Aorta (tissue), 5 donors: ENCODE measurements around the gene SPAG16. TPM values are rescaled to one million over a fixed set of nuclear protein-coding genes. Genes with fewer than 3 reads are reported as not detected.

Experiments
- ATAC-seq: fragments of 200-7000 bp; cut with Tn5 transposase; one replicate; pipeline ENCODE4 v1.9.1; 2022; ENCODE audit warnings: moderate library complexity; ENCODE audit not compliant: low FRiP score
- DNase-seq, 2 donors: peaks; one replicate each; pipeline ENCODE4 v3.0.0-alpha.2; 2020
- H3K27ac ChIP-seq, 2 donors: one replicate each; pipeline ENCODE4 v1.5.1; 2013; ENCODE audit warnings: low read length in 2 of 2, mild to moderate bottlenecking in 2 of 2, moderate library complexity in 2 of 2, control low read depth in 1 of 2, inconsistent platforms in 1 of 2, low read depth in 1 of 2
- H3K27me3 ChIP-seq, 2 donors: one replicate each; pipeline ENCODE4 v1.6.1; 2013; ENCODE audit warnings: control low read depth in 1 of 2, low read length in 1 of 2, mild to moderate bottlenecking in 1 of 2, moderate library complexity in 1 of 2; ENCODE audit not compliant: insufficient read depth in 2 of 2, control insufficient read depth in 1 of 2
- H3K36me3 ChIP-seq, 2 donors: one replicate each; pipeline ENCODE4 v1.6.1; 2013; ENCODE audit warnings: control low read depth in 1 of 2, low read length in 1 of 2, mild to moderate bottlenecking in 1 of 2; ENCODE audit not compliant: insufficient read depth in 2 of 2, control insufficient read depth in 1 of 2
- H3K4me1 ChIP-seq, 2 donors: one replicate each; pipeline ENCODE4 v1.6.1; 2013; ENCODE audit warnings: low read length in 2 of 2, control low read depth in 1 of 2, mild to moderate bottlenecking in 1 of 2, moderate library complexity in 1 of 2; ENCODE audit not compliant: insufficient read depth in 2 of 2, control insufficient read depth in 1 of 2
- H3K4me3 ChIP-seq, 2 donors: one replicate each; pipeline ENCODE4 v1.5.1; 2013; ENCODE audit warnings: low read length in 2 of 2, control low read depth in 1 of 2, mild to moderate bottlenecking in 1 of 2
- H3K9me3 ChIP-seq: one replicate; pipeline ENCODE4 v1.6.1; 2013; ENCODE audit warnings: mild to moderate bottlenecking, low read length; ENCODE audit not compliant: control insufficient read depth
- WGBS, 2 donors: extraction: QIAGEN DNeasy Blood & Tissue Kit; methylation state at CpG; one replicate each; pipeline ENCODE4 v1.1.7; 2013; 5-methylcytosine and 5-hydroxymethylcytosine counted together
- intact Hi-C, 2 donors: fragments of 100-400 bp; cut with DNase I; formaldehyde crosslinking; loops; one replicate each; pipeline versions ENCODE4 v1.14.2 to v1.15.0; 2022
- polyA plus RNA-seq, 2 donors: library from polyadenylated mRNA; stranded (reverse); fragments of 200-250 nt; gene quantifications; one replicate each; pipeline ENCODE4 v1.2.3, GENCODE V29; 2013
- total RNA-seq, 2 donors: library from RNA; stranded (reverse); fragmentation: NEBNext Ultra II Directional; extraction: Animal tissue kit (Norgen Biotek cat#: 25700); gene quantifications; one replicate each; pipeline ENCODE4 v1.2.1, GENCODE V29; 2021
- donor health status: healthy with polysubstance abuse.
- donor health status: Bipolar disorder and iron deficiency.
- donor health status: DM: no; HTN: no; CAD: no.
- donor health status: DM: no; HTN: no; CAD: no.
- donor health status: DM: yes; HTN: yes; CAD: no.

SPAG16 gene
- total and polyA plus RNA-seq, 4 donors: 23.7 to 36.1 (median 24.4) TPM

DNA sequence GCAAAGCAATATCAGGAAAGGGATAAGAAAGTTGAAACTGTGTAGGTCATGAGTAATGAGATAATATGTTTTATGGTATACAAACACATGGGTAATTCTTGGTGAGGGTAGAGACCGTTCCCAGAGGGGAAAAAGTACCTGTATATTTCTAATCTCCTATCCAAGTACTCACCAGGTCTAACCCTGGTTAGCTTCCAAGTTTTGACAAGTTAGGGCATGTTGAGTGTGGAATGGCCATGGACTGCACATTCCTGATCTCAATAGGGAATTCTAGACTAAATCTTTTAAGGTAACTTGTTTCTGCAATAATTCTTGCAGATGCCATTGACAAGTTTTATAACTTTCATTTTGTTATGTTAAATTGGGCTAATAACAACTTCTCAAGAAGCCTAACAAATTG lies 216.6 kb downstream of the SPAG16 start:
- intact Hi-C loops: no loop called here
- 68 to 89% methylated on average over 1 of the region's 1 CpG for WGBS, 2 donors

DNA sequence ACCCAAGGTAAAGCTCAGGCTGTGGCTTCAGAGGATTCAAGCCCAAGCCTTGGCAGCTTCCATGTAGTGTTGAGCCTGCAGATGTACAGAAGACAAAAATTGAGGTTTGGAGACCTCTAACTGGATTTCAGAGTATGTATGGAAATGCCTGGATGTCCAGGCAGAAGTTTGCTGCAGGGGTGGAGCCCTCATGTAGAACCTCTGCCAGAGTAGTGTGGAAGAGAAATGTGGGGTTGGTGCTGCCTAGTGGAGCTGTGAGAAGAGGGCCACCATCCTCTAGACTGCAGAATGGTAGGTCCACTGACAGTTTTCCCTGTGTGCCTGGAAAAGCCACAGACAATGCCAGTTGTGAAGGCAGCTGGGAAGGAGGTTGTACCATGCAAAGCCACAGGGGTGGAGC lies 239.9 kb downstream of the SPAG16 start:
- no peak for DNase-seq
- H3K4me3 ChIP-seq: no peak overlapping the region
- H3K4me1 ChIP-seq: no peaks in the 10 kb centered on the region
- no peaks in the 10 kb centered on the region for H3K27me3 ChIP-seq
- no peak overlapping the region for H3K27ac ChIP-seq
- ATAC-seq: no peak
- intact Hi-C loops: no loop called here
- H3K9me3 ChIP-seq: peaks cover 4% of the 10 kb centered on the region
- H3K36me3 ChIP-seq: no peaks in the 10 kb centered on the region

More for the DNA sequence above, 216.6 kb downstream of the SPAG16 start:
- Histone ChIP-seq H3K27me3 (no peaks in the 10 kb centered on the region), H3K27ac (no peak overlapping the region), H3K4me1 (no peaks in the 10 kb centered on the region), H3K36me3 (no peaks in the 10 kb centered on the region), H3K9me3 (no peaks in the 10 kb centered on the region), H3K4me3 (no peak overlapping the region)
- no peak for DNase-seq
- ATAC-seq: no peak

DNA sequence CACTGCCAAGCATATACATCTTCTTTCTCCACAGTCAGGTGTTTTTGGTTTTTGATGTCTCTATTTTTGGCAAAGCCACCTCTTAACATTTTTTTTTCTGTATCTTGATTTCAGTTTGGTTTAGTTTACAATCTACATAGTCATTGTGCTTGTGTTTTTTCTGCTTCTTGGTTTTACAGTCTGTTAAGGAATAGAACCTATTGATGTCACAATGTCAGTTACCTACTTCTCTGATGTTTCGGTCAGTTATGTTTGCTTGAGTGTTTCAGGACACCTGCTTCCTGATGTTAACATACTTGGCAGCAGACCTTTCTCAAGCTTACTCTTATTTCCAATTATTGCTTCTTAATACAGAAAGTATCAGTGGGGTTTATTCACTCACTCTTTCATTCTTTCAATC lies 253.3 kb downstream of the SPAG16 start:
- intact Hi-C loops: no loop called here
- Histone ChIP-seq H3K36me3 (no peaks in the 10 kb centered on the region), H3K4me3 (no peak overlapping the region), H3K9me3 (no peaks in the 10 kb centered on the region), H3K27me3 (no peaks in the 10 kb centered on the region), H3K4me1 (no peaks in the 10 kb centered on the region), H3K27ac (no peak overlapping the region)
- no peak for DNase-seq
- no peak for ATAC-seq
- 83 to 93% methylated on average over 1 of the region's 1 CpG for WGBS, 2 donors

DNA sequence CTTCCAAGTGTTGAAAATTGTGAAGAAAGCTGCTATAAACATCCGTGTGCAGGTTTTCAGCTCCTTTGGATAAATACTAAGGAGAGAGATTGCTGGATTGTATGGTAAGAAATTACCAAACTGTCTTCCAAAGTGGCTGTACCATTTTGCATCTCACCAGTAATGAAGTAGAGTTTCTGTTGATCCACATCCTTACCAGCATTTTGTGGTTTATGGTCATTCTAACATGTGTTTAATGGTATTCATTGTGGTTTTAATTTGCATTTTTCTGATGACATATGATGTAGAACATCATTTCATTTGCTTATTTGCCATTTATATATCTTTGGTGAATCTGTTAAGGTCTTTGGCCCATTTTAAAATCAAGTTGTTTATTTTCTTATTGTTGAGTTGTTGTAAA lies 260.7 kb downstream of the SPAG16 start:
- Histone ChIP-seq H3K27me3 (no peaks in the 10 kb centered on the region), H3K4me3 (no peak overlapping the region), H3K27ac (no peak overlapping the region), H3K36me3 (no peaks in the 10 kb centered on the region), H3K9me3 (no peaks in the 10 kb centered on the region), H3K4me1 (no peaks in the 10 kb centered on the region)
- no peak for DNase-seq
- intact Hi-C loops: no loop called here
- WGBS, 2 donors: 74 to 80% methylated on average over 1 of the region's 1 CpG
- ATAC-seq: no peak

DNA sequence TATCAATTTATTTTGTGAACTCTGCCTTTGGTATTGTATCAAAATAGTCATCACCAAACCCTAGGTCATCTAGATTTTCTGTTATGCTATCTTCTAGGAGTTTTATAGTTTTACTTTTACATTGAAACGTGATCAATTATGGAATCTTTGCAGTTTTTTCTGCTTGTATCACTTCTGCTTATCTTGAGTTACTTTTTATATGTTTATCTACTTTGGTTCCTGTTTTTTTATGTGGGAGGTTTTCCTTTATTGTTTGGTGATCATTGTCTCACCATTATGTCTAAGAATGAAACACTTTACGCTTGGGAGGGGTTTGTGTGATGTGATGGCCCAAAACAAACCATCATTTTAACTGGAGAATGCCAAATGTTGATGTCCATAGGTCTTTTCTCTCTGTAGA lies 261.2 kb downstream of the SPAG16 start:
- ATAC-seq: no peak
- no peaks in the 10 kb centered on the region for H3K27me3 ChIP-seq
- 58 to 81% methylated on average over 2 of the region's 2 CpGs for WGBS, 2 donors
- H3K4me1 ChIP-seq: no peaks in the 10 kb centered on the region
- H3K36me3 ChIP-seq: no peaks in the 10 kb centered on the region
- no peak for DNase-seq
- H3K9me3 ChIP-seq: no peaks in the 10 kb centered on the region
- H3K27ac ChIP-seq: no peak overlapping the region
- no peak overlapping the region for H3K4me3 ChIP-seq
- intact Hi-C loops: no loop called here

DNA sequence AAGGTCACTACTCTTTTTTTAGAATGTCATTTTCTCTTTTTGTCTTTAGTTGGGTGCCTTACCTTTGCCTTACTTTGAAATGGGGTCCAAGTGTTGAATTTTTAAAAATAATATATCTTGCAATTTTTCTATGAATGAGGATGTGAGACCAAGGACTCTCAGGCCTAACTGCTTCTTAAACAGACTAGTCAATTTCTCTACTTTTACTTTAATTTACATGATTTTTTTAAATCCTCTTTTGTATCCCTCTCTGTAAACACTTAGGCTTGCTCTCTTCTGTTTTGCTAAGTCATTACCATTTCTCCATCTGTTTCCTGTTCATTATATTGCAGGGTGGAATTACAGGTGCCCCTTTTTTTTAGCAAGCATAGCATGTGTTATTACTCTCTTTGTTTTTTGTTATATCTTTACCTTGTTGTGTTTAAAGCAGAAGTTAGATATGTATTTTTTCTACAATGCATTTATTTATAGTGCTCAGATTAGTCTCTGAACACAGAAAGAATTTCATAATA lies 261.8 kb downstream of the SPAG16 start:
- Histone ChIP-seq H3K27ac (no peak overlapping the region), H3K4me3 (no peak overlapping the region), H3K4me1 (no peaks in the 10 kb centered on the region), H3K36me3 (no peaks in the 10 kb centered on the region), H3K9me3 (no peaks in the 10 kb centered on the region), H3K27me3 (no peaks in the 10 kb centered on the region)
- ATAC-seq (no peak), DNase-seq (no peak)
- intact Hi-C loops: no loop called here

DNA sequence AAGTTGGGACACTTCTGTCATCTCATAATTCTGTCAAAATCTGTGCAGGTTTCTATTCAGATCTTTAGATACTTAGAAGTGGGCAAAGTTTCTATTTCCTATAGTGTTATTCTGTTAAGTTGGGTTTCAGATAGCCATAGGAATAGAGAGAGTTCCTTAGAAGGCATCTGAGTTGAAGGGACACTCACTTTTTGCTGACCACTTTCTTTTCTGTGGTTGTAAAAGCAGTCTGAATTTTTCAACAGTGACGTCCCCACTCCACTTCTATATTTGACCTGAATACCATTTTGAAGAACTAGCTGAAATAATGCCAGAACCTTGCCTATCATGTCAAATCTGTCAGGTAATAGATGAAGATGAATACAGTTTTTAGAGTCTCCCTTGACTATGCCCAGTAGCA lies 267.3 kb downstream of the SPAG16 start:
- ATAC-seq (no peak), DNase-seq (no peak)
- no peaks in the 10 kb centered on the region for H3K27me3 ChIP-seq
- peaks cover 1% of the 10 kb centered on the region for H3K9me3 ChIP-seq
- no peak overlapping the region for H3K4me3 ChIP-seq
- no peaks in the 10 kb centered on the region for H3K36me3 ChIP-seq
- H3K27ac ChIP-seq: no peak overlapping the region
- no peaks in the 10 kb centered on the region for H3K4me1 ChIP-seq
- intact Hi-C loops: no loop called here
- 48 to 51% methylated on average over 1 of the region's 1 CpG for whole genome bisulfite sequencing, 2 donors

DNA sequence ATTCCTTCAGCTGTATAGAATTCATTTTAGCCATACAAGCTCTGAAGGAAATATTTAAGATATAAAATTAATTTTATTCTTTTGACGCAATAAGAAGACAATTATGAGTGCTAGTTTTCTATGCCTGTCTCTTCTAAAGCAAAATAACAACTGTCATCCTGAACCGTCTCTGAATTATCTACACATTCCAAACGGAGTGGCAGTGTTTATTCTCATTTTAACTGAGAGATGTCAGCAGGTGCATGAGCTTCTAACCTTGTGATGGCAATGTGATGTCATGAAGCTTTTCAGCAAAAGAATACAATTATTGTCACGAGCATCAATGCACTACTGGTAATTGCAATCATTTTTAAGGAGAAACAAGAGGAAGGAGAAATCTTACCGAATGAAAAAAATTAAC lies 274.8 kb downstream of the SPAG16 start:
- Histone ChIP-seq H3K4me1 (no peaks in the 10 kb centered on the region), H3K4me3 (no peak overlapping the region), H3K27me3 (no peaks in the 10 kb centered on the region), H3K36me3 (no peaks in the 10 kb centered on the region), H3K9me3 (peaks cover 1% of the 10 kb centered on the region), H3K27ac (no peak overlapping the region)
- 78 to 82% methylated on average over 5 of the region's 5 CpGs for WGBS, 2 donors
- intact Hi-C loops: no loop called here
- no peak for DNase-seq
- no peak for ATAC-seq

DNA sequence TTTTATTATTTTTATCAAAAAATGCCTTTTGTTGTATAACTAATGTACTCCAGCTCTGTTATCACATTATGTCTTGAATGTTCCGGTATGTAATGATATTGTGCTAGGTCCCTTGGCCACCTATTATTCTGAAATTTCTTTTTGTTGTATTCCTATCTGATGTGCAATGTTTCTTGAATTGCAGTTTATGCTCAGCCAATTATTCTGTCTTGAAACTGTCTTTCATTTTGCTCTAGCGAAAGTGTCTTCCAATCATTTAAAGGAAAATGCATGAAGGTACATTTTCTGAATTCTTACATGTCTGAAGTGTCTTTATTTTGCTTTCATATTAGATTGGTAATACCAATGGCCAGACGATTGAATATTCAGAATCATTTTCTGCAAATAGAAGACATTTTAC lies 277.5 kb downstream of the SPAG16 start:
- WGBS, 2 donors: 86 to 87% methylated on average over 3 of the region's 3 CpGs
- H3K27ac ChIP-seq: no peak overlapping the region
- H3K4me1 ChIP-seq: no peaks in the 10 kb centered on the region
- ATAC-seq (no peak), DNase-seq (no peak)
- intact Hi-C loops: no loop called here
- no peaks in the 10 kb centered on the region for H3K9me3 ChIP-seq
- H3K27me3 ChIP-seq: no peaks in the 10 kb centered on the region
- H3K36me3 ChIP-seq: no peaks in the 10 kb centered on the region
- H3K4me3 ChIP-seq: no peak overlapping the region
